HepG2 (cell line): ENCODE data around the gene XXYLT1. TPM values are rescaled to one million over a fixed set of nuclear protein-coding genes. Genes with fewer than 3 reads are reported as not detected.

Experiments used
- AHDC1 ChIP-seq: sonication (generic); formaldehyde crosslinking; IDR thresholded peaks from 2 replicates; pipeline ENCODE4 v1.5.1; 2020; ENCODE audit warnings: mild to moderate bottlenecking, missing genetic modification reagents, borderline replicate concordance
- CERS6 ChIP-seq: sonication (generic); formaldehyde crosslinking; IDR thresholded peaks from 2 replicates; pipeline ENCODE4 v1.5.0; 2020; ENCODE audit warnings: missing genetic modification reagents
- DRAP1 ChIP-seq: IDR thresholded peaks from 2 replicates; pipeline ENCODE4 v1.6.1; 2016; ENCODE audit warnings: missing genetic modification reagents, missing compliant biosample characterization
- IKZF5 ChIP-seq: IDR thresholded peaks from 2 replicates; pipeline ENCODE4 v1.6.1; 2018; ENCODE audit warnings: missing genetic modification reagents, mild to moderate bottlenecking, missing compliant biosample characterization
- KLF15 ChIP-seq: sonication (generic); formaldehyde crosslinking; IDR thresholded peaks from 2 replicates; pipeline ENCODE4 v1.8.1; 2023; ENCODE audit warnings: borderline replicate concordance, mild to moderate bottlenecking, inconsistent platforms, missing genetic modification reagents, mixed read lengths
- MED13 ChIP-seq: sonication (generic); formaldehyde crosslinking; IDR thresholded peaks from 2 replicates; pipeline ENCODE4 v1.5.0; 2020; ENCODE audit warnings: missing genetic modification reagents
- RNF2 ChIP-seq: fragments of 450-650 bp; conservative IDR thresholded peaks from 2 replicates; pipeline ENCODE4 v1.6.1; 2016; ENCODE audit warnings: low read depth
- SOX6 ChIP-seq, 2 experiments: fragments of 450-650 bp in 1 of 2; sonication (generic) in 1 of 2; formaldehyde crosslinking in 1 of 2; IDR thresholded peaks; 2 replicates each; pipeline versions ENCODE4 v1.4.0 to v1.6.1; 2017 to 2020; ENCODE audit warnings: antibody characterized with exemption in 1 of 2, mild to moderate bottlenecking in 1 of 2, missing genetic modification reagents in 1 of 2
- SP4 ChIP-seq: sonication (generic); formaldehyde crosslinking; IDR thresholded peaks from 2 replicates; pipeline ENCODE4 v1.8.1; 2023; ENCODE audit warnings: mild to moderate bottlenecking, missing genetic modification reagents
- TBX2 ChIP-seq: sonication (generic); formaldehyde crosslinking; IDR thresholded peaks from 2 replicates; pipeline ENCODE4 v1.5.0; 2020; ENCODE audit warnings: missing genetic modification reagents, mild to moderate bottlenecking, borderline replicate concordance
- ZBTB46 ChIP-seq: sonication (generic); formaldehyde crosslinking; IDR thresholded peaks from 2 replicates; pipeline ENCODE4 v1.4.0; 2020; ENCODE audit warnings: mild to moderate bottlenecking, missing genetic modification reagents, borderline replicate concordance
- ZNF331 ChIP-seq: sonication (generic); formaldehyde crosslinking; IDR thresholded peaks from 2 replicates; pipeline ENCODE4 v1.4.0; 2020; ENCODE audit warnings: missing genetic modification reagents
- ZNF678 ChIP-seq: sonication (generic); formaldehyde crosslinking; IDR thresholded peaks from 2 replicates; pipeline ENCODE4 v1.4.0; 2020; ENCODE audit warnings: mild to moderate bottlenecking, missing genetic modification reagents
- ZNF704 ChIP-seq: sonication (generic); formaldehyde crosslinking; IDR thresholded peaks from 2 replicates; pipeline ENCODE4 v1.8.1; 2023; ENCODE audit warnings: mild to moderate bottlenecking, inconsistent platforms, moderate library complexity, missing genetic modification reagents, borderline replicate concordance
- ZNF737 ChIP-seq: sonication (generic); formaldehyde crosslinking; IDR thresholded peaks from 2 replicates; pipeline ENCODE4 v1.5.0; 2020; ENCODE audit warnings: missing genetic modification reagents, mild to moderate bottlenecking, borderline replicate concordance
- ZSCAN29 ChIP-seq: sonication (generic); formaldehyde crosslinking; conservative IDR thresholded peaks from 2 replicates; pipeline ENCODE4 v1.4.0; 2020; ENCODE audit warnings: mild to moderate bottlenecking, missing genetic modification reagents
- polyA plus RNA-seq, 8 experiments: library from polyadenylated mRNA; depleted of rRNA in 3 of 8; stranded (reverse) in 7 of 8; unstranded in 1 of 8; fragments of >200 nt; fragmentation: Illumina TruSeq in 4 of 8; extraction: Trizol in 4 of 8; gene quantifications; 2 replicates each; pipeline versions ENCODE4 v1.2.1 to v1.2.3, GENCODE V29; 2011 to 2016; ENCODE audit warnings: low read depth in 4 of 8, missing spikeins in 1 of 8, mixed read lengths in 1 of 8; ENCODE audit not compliant: insufficient read depth in 1 of 8
- total RNA-seq, 5 experiments: library from RNA; depleted of rRNA; stranded (reverse); fragments of >200 nt; fragmentation: Illumina TruSeq; extraction: Trizol; gene quantifications; 2 replicates each; pipeline ENCODE4 v1.2.3, GENCODE V29; 2016; ENCODE audit warnings: low read depth in 1 of 5

The XXYLT1 gene
- total and polyA plus RNA-seq, 2 of the 13 experiments (the other 11 are each of a cell fraction or from before 2014, with no cell fraction given), result 17.7 to 19.0 TPM

- TF ChIP-seq ZNF704 (no peak; the same call in 1 of the 2 replicates), ZBTB46 (CRISPR knock-in tag) (0 out of 2 replicates have a peak, but pooled peaks have one; percentile 62), AHDC1 (CRISPR knock-in tag) (peak; percentile 71), IKZF5 (CRISPR knock-in tag) (peak; percentile 80), ZNF331 (CRISPR knock-in tag) (peak; percentile 99), SOX6 (IDR thresholded peaks at IDR 0.05) (no peak), SOX6 (CRISPR knock-in tag; IDR thresholded peaks at IDR 0.05) (peak; percentile 90), TBX2 (CRISPR knock-in tag) (peak; percentile 92), ZNF737 (CRISPR knock-in tag) (no peak; the same call in 1 of the 2 replicates), SP4 (CRISPR knock-in tag) (peak; percentile 79), MED13 (CRISPR knock-in tag) (0 out of 2 replicates have a peak, but pooled peaks have one; percentile 23), CERS6 (peak; percentile 38; the same call in 1 of the 2 replicates), RNF2 (peak; percentile 73; the same call in 1 of the 2 replicates), DRAP1 (CRISPR knock-in tag) (no peak), KLF15 (CRISPR knock-in tag) (no peak; the same call in 1 of the 2 replicates), ZNF678 (CRISPR knock-in tag) (0 out of 2 replicates have a peak, but pooled peaks have one; percentile 78), ZSCAN29 (CRISPR knock-in tag) (peak; percentile 95)
These were observed 11.3 kb downstream of the XXYLT1 start (continued) for GRCh38 chr3:195259475-195260279.
